ENCODE data around the gene NT5DC1. TPM values are rescaled to one million over a fixed set of nuclear protein-coding genes. Genes with fewer than 3 reads are reported as not detected.

The NT5DC1 gene
- total RNA-seq, 1 experiment from 2014 or later, result 27.6 TPM

DNA sequence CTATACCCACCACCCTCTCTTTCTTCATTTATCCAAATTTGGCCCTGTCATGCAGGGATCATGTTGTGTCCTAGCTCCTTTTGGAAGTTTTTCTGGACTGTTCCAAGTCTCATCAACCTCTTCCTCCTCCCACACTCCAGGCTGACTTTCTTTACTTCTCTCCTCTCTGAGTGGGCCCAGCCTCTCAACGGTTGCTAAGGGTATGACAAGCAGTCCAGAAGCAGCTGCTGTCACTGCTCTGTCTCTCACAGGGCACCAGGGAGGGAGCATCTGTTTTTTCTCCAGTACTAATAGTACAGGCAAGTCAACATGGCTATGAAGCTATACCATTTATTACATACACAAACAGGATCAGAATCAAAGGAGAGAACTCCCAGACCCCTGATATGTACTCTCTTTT lies 8.2 kb downstream of the NT5DC1 start:
- TF ChIP-seq, protein P1, sequence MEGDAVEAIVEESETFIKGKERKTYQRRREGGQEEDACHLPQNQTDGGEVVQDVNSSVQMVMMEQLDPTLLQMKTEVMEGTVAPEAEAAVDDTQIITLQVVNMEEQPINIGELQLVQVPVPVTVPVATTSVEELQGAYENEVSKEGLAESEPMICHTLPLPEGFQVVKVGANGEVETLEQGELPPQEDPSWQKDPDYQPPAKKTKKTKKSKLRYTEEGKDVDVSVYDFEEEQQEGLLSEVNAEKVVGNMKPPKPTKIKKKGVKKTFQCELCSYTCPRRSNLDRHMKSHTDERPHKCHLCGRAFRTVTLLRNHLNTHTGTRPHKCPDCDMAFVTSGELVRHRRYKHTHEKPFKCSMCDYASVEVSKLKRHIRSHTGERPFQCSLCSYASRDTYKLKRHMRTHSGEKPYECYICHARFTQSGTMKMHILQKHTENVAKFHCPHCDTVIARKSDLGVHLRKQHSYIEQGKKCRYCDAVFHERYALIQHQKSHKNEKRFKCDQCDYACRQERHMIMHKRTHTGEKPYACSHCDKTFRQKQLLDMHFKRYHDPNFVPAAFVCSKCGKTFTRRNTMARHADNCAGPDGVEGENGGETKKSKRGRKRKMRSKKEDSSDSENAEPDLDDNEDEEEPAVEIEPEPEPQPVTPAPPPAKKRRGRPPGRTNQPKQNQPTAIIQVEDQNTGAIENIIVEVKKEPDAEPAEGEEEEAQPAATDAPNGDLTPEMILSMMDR (IDR thresholded peaks at IDR 0.05; ENCODE audit: unreplicated experiment), result no peak
- Mint-ChIP-seq H3K36me3 (ENCODE audit: insufficient read depth, unreplicated experiment) (peaks cover 29% of the 10 kb centered on the region), H3K27me3 (ENCODE audit: insufficient read depth, unreplicated experiment) (no peaks in the 10 kb centered on the region), H3K9me3 (ENCODE audit: unreplicated experiment) (no peaks in the 10 kb centered on the region), H3K27ac (ENCODE audit: low read depth, unreplicated experiment) (no peak overlapping the region), H3K4me1 (ENCODE audit: insufficient read depth, unreplicated experiment) (peaks cover 6% of the 10 kb centered on the region), H3K4me3 (ENCODE audit: unreplicated experiment) (no peak overlapping the region)
- BruUV-seq (replicated peaks), result no TSS peak
- intact Hi-C loops (cut with micrococcal nuclease), result no loop called here
- CTCF ChIA-PET, result interaction anchor here (0.7 to 1.5 kb wide), 6 partner anchors 9 to 159 kb away, joined by 3 to 6 read pairs (median 4); no protein-coding TSS in a partner anchor
- POLR2A ChIA-PET, result interaction anchor here (0.6 kb wide), 1 partner anchor 8 kb away, joined by 3 read pairs; the partner anchor contains the start of gene NT5DC1
- DNase-seq (ENCODE audit: unreplicated experiment), result no peak

DNA sequence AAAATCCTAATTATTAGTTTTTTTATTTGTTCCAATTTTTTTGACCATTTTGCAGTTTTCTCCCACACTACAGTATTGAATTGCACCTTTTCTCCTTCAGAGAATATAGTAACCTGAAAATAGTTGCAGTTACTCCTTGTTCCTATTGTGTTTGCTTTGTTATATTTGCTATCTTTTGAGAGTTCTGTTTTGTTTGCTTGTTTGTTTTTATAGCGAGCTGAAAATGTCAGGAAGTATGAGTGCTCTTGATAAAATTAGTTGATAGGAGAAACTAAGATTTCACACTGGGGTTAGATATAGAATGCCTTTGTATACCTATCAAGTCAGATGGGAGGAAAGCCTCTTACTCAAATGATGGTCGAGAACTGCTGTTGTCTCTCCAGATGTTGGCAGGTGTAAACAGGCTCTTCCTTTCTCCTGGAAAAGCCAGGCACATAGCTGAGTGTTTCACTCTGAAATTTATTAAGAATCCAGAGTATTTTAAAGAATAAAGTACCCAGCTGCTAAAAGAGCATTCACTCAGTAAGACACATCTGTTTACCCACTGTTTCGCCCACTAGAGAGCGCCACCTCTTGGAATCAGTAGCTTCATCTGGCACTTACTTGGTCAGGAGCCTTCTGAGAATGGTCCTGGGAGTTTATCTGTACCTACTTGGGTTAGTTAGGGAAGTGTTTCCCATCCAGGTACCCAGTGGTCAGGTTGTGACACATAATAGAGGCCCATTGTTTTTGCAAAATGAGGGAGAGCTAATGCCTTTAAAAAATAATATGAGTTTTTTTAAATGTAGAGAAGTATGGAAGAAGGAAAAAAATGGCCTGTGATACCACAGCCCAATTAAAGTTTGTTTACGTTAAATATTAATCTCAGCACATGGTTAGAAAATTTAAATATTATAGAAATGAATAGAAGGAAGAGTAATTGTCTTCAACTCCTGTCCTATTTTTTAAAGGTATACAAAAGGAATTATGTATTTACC lies 11.2 kb downstream of the NT5DC1 start:
- H3K27me3 Mint-ChIP-seq (ENCODE audit: insufficient read depth, unreplicated experiment), result no peaks in the 10 kb centered on the region
- intact Hi-C loops (cut with micrococcal nuclease), result loop anchor here (10.0 kb wide), 1 partner anchor 463 kb away; the partner anchor contains the start of gene RWDD1
- POLR2A ChIA-PET, result interaction anchor here (0.6 to 1.9 kb wide), 2 partner anchors 11 to 29 kb away, joined by 3 to 7 read pairs; partner anchors contain the start of gene NT5DC1
- TF ChIP-seq, protein P1 (IDR thresholded peaks at IDR 0.05; ENCODE audit: unreplicated experiment), result peak; percentile 48
- no peak overlapping the region for H3K4me3 Mint-ChIP-seq (ENCODE audit: unreplicated experiment)
- H3K27ac Mint-ChIP-seq (ENCODE audit: low read depth, unreplicated experiment), result no peak overlapping the region
- no TSS peak for BruUV-seq (replicated peaks)
- no peaks in the 10 kb centered on the region for H3K9me3 Mint-ChIP-seq (ENCODE audit: unreplicated experiment)
- CTCF ChIA-PET, result interaction anchor here (0.5 to 2.7 kb wide), 26 partner anchors 9 to 1109 kb away, joined by 3 to 13 read pairs (median 4); partner anchors contain the start of gene FRK
- peak; percentile 63 for DNase-seq (ENCODE audit: unreplicated experiment)
- no peaks in the 10 kb centered on the region for H3K4me1 Mint-ChIP-seq (ENCODE audit: insufficient read depth, unreplicated experiment)
- peaks cover 29% of the 10 kb centered on the region for H3K36me3 Mint-ChIP-seq (ENCODE audit: insufficient read depth, unreplicated experiment)

DNA sequence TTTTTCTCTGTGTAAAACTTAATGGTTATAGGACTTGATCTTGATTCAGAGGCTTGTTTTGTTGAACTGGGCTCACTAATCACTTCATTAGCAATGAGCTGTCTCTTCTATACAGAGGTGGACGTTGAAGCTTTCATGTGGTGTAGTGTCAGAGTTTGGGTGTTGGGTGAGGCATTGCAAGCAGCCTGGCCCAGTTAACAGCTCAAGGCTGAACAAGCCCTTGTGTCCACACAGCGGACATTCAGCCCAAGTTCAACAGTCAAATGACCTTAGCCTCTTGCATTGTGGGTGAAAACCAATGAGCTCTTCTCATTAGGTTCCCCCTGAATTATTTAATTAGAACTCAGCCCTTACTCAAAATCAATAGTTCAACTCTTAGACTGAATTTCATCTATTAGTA lies 12.7 kb downstream of the NT5DC1 start:
- peaks cover 29% of the 10 kb centered on the region for H3K36me3 Mint-ChIP-seq (ENCODE audit: insufficient read depth, unreplicated experiment)
- H3K4me1 Mint-ChIP-seq (ENCODE audit: insufficient read depth, unreplicated experiment), result no peaks in the 10 kb centered on the region
- no peak for DNase-seq (ENCODE audit: unreplicated experiment)
- no peak overlapping the region for H3K27ac Mint-ChIP-seq (ENCODE audit: low read depth, unreplicated experiment)
- no peak overlapping the region for H3K4me3 Mint-ChIP-seq (ENCODE audit: unreplicated experiment)
- H3K9me3 Mint-ChIP-seq (ENCODE audit: unreplicated experiment), result no peaks in the 10 kb centered on the region
- POLR2A ChIA-PET, result interaction anchor here (0.7 to 0.8 kb wide), 2 partner anchors 14 to 100 kb away, joined by 3 read pairs; no protein-coding TSS in a partner anchor
- no peaks in the 10 kb centered on the region for H3K27me3 Mint-ChIP-seq (ENCODE audit: insufficient read depth, unreplicated experiment)
- TF ChIP-seq, protein P1 (IDR thresholded peaks at IDR 0.05; ENCODE audit: unreplicated experiment), result no peak
- BruUV-seq (replicated peaks), result no TSS peak
- CTCF ChIA-PET, result interaction anchor here (0.6 to 2.7 kb wide), 8 partner anchors 10 to 567 kb away, joined by 3 to 13 read pairs (median 6); partner anchors contain the start of gene KPNA5
- intact Hi-C loops (cut with micrococcal nuclease), result loop anchor here (10.0 kb wide), 1 partner anchor 461 kb away; the partner anchor contains the start of gene RWDD1

DNA sequence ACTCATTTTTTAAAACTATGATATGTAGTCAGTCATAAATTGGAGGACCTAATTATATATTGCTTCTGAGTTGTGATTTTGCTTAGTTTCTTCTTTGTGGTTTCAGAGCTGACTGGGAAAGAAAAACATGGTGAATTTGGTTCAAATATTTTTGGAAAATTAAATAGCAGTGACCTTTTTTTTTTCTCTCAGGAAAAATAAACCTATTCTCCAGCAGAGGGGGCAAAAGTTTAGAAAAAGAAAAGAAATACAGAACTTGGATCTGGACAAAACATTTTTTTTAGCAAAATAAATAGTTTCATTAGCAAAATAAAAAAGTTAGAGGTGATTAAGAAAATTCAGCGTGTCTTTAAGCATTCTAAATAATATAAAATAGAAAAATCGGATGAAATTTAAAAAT lies 15.1 kb downstream of the NT5DC1 start:
- intact Hi-C loops (cut with micrococcal nuclease), result loop anchor here (1.0 to 10.0 kb wide), 3 partner anchors 102 to 459 kb away; partner anchors contain the start of gene RWDD1
- BruUV-seq (replicated peaks), result no TSS peak
- Mint-ChIP-seq H3K4me3 (ENCODE audit: unreplicated experiment) (no peak overlapping the region), H3K4me1 (ENCODE audit: insufficient read depth, unreplicated experiment) (no peaks in the 10 kb centered on the region), H3K27ac (ENCODE audit: low read depth, unreplicated experiment) (no peak overlapping the region), H3K9me3 (ENCODE audit: unreplicated experiment) (no peaks in the 10 kb centered on the region), H3K36me3 (ENCODE audit: insufficient read depth, unreplicated experiment) (peaks cover 25% of the 10 kb centered on the region), H3K27me3 (ENCODE audit: insufficient read depth, unreplicated experiment) (no peaks in the 10 kb centered on the region)
- TF ChIP-seq, protein P1 (IDR thresholded peaks at IDR 0.05; ENCODE audit: unreplicated experiment), result no peak
- POLR2A ChIA-PET, result interaction anchor here (0.7 to 0.9 kb wide), 2 partner anchors 104 to 105 kb away, joined by 4 to 5 read pairs; no protein-coding TSS in a partner anchor
- DNase-seq (ENCODE audit: unreplicated experiment), result no peak
- CTCF ChIA-PET, result interaction anchor here (0.6 to 1.8 kb wide), 9 partner anchors 9 to 247 kb away, joined by 3 to 5 read pairs (median 3); partner anchors contain the start of gene NT5DC1

Measured in MCF 10A (cell line).